ENCODE results near the gene GGT5. TPM values are rescaled to one million over a fixed set of nuclear protein-coding genes. Genes with fewer than 3 reads are reported as not detected.
"Not testable (repeated sequence)": the region's sequence is repeated elsewhere in the genome, so short reads cannot be mapped to it uniquely, and the experiment has no call there.

The GGT5 gene
- total RNA-seq, 1 donor from 2014 or later, result 2.1 TPM

GRCh38 chr22:24247564-24248344, 2.9 kb upstream of the GGT5 start:
- Histone ChIP-seq H3K36me3 (ENCODE audit: control insufficient read depth in 3 of 3, insufficient read depth in 3 of 3, low read length in 3 of 3) (no peaks in the 10 kb centered on the region), H3K4me1 (ENCODE audit: control insufficient read depth in 3 of 3, insufficient read depth in 3 of 3, low read length in 3 of 3) (peaks cover 22 to 38% (median 28%) of the 10 kb centered on the region in 3 donors), H3K27ac (ENCODE audit: low read depth, low read length) (peak overlapping the region; percentile 69), H3K9ac (ENCODE audit: low read depth in 1 of 3, low read length in 3 of 3) (peak overlapping the region in 2 of 3 donors; percentile 29 to 54), H3K9me3 (ENCODE audit: control insufficient read depth in 3 of 3, low read length in 3 of 3) (no peaks in the 10 kb centered on the region), H3K27me3 (ENCODE audit: control insufficient read depth in 3 of 3, insufficient read depth in 3 of 3, low read length in 3 of 3) (no peaks in the 10 kb centered on the region), H3K4me3 (ENCODE audit: low read length in 3 of 3) (no peak overlapping the region)

DNA sequence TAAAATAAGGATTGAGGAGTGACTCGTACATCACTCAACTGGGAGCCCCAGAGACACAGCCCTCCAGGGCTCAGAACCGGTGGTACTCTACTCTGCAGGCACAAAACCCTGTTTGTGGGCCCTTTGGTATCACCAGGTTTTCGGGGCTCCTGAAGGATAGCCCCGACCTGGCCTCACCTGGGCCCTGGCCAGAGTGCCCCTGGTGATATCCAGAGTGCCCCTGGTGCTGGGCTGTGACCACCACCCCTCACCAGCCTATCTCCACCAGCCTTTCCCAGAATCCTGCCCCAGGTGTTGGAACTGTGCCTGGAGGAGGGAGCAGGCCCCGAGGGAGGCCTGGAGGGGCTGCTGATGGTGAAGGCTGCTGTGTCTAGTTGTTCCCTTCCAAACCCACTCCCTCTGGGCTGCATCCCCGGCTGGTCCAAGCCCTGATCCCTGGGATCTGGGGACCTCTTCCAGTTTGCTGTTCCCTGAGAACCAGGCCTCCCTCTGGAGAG, 2.2 kb upstream of the GGT5 start:
- peak overlapping the region; percentile 69 for H3K27ac ChIP-seq (ENCODE audit: low read depth, low read length)
- no peaks in the 10 kb centered on the region for H3K36me3 ChIP-seq (ENCODE audit: control insufficient read depth in 3 of 3, insufficient read depth in 3 of 3, low read length in 3 of 3)
- peak overlapping the region in 2 of 3 donors; percentile 29 to 54 for H3K9ac ChIP-seq (ENCODE audit: low read depth in 1 of 3, low read length in 3 of 3)
- H3K27me3 ChIP-seq (ENCODE audit: control insufficient read depth in 3 of 3, insufficient read depth in 3 of 3, low read length in 3 of 3), result no peaks in the 10 kb centered on the region
- peaks cover 24 to 38% (median 31%) of the 10 kb centered on the region in 3 donors for H3K4me1 ChIP-seq (ENCODE audit: control insufficient read depth in 3 of 3, insufficient read depth in 3 of 3, low read length in 3 of 3)
- no peaks in the 10 kb centered on the region for H3K9me3 ChIP-seq (ENCODE audit: control insufficient read depth in 3 of 3, low read length in 3 of 3)
- no peak overlapping the region for H3K4me3 ChIP-seq (ENCODE audit: low read length in 3 of 3)

GRCh38 chr22:24245584-24246561, 991 bp upstream of the GGT5 start:
- H3K27ac ChIP-seq (ENCODE audit: low read depth, low read length), result peak overlapping the region; percentile 69
- not testable (repeated sequence) for H3K27me3 ChIP-seq (ENCODE audit: control insufficient read depth in 3 of 3, insufficient read depth in 3 of 3, low read length in 3 of 3); H3K9me3 ChIP-seq (ENCODE audit: control insufficient read depth in 3 of 3, low read length in 3 of 3); H3K36me3 ChIP-seq (ENCODE audit: control insufficient read depth in 3 of 3, insufficient read depth in 3 of 3, low read length in 3 of 3)
- H3K4me3 ChIP-seq (ENCODE audit: low read length in 3 of 3), result peak overlapping the region in 2 of 3 donors; percentile 27 to 29
- peak overlapping the region in 2 of 3 donors; percentile 6 to 25 for H3K9ac ChIP-seq (ENCODE audit: low read depth in 1 of 3, low read length in 3 of 3)
- H3K4me1 ChIP-seq (ENCODE audit: control insufficient read depth in 3 of 3, insufficient read depth in 3 of 3, low read length in 3 of 3), result peaks cover 24 to 38% (median 31%) of the 10 kb centered on the region in 3 donors

DNA sequence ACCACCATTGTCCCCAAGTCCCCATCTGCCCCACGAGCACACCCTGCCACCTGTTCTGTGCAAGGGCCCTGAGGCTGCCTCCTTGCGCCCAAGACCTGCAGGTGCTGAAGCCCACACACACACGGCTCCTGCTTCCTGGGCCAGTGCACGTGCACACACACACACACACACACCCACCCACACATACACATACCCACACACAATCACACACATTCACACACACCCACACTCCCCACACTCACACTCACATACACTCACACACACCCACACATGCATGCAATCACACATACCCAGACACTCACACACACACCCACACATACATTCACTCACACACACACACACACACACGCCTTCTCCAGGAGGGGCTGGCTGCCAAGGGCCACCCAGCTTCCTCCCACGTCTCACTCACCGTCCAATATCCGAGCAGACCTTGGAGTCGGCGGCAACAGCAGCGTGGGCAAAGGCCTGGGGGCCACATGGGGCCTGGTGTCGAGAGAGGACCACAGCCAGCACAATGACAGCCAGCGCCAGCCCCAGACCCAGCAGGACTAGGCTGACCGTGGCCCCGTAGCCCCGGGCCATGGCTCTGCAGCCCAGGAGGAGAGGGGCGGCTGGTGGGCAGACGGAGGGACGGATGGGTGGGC, 616 bp downstream of the GGT5 start:
- H3K9me3 ChIP-seq (ENCODE audit: control insufficient read depth in 3 of 3, low read length in 3 of 3), result no peaks in the 10 kb centered on the region
- H3K4me3 ChIP-seq (ENCODE audit: low read length in 3 of 3), result peak overlapping the region; percentile 43 to 57 (median 45)
- peaks cover 24 to 38% (median 31%) of the 10 kb centered on the region in 3 donors for H3K4me1 ChIP-seq (ENCODE audit: control insufficient read depth in 3 of 3, insufficient read depth in 3 of 3, low read length in 3 of 3)
- H3K27me3 ChIP-seq (ENCODE audit: control insufficient read depth in 3 of 3, insufficient read depth in 3 of 3, low read length in 3 of 3), result no peaks in the 10 kb centered on the region
- peak overlapping the region in 2 of 3 donors; percentile 43 to 54 for H3K9ac ChIP-seq (ENCODE audit: low read depth in 1 of 3, low read length in 3 of 3)
- peak overlapping the region; percentile 58 for H3K27ac ChIP-seq (ENCODE audit: low read depth, low read length)
- H3K36me3 ChIP-seq (ENCODE audit: control insufficient read depth in 3 of 3, insufficient read depth in 3 of 3, low read length in 3 of 3), result no peaks in the 10 kb centered on the region

- peak overlapping the region in 2 of 3 donors; percentile 27 to 31 for H3K4me3 ChIP-seq (ENCODE audit: low read length in 3 of 3)
- not testable (repeated sequence) for H3K9me3 ChIP-seq (ENCODE audit: control insufficient read depth in 3 of 3, low read length in 3 of 3); H3K36me3 ChIP-seq (ENCODE audit: control insufficient read depth in 3 of 3, insufficient read depth in 3 of 3, low read length in 3 of 3); H3K9ac ChIP-seq (ENCODE audit: low read depth in 1 of 3, low read length in 3 of 3); H3K27me3 ChIP-seq (ENCODE audit: control insufficient read depth in 3 of 3, insufficient read depth in 3 of 3, low read length in 3 of 3)
- H3K4me1 ChIP-seq (ENCODE audit: control insufficient read depth in 3 of 3, insufficient read depth in 3 of 3, low read length in 3 of 3), result peaks cover 24 to 38% (median 31%) of the 10 kb centered on the region in 3 donors
- peak overlapping the region; percentile 58 for H3K27ac ChIP-seq (ENCODE audit: low read depth, low read length)
These were observed 1.5 kb downstream of the GGT5 start for GRCh38 chr22:24243417-24243816.

DNA sequence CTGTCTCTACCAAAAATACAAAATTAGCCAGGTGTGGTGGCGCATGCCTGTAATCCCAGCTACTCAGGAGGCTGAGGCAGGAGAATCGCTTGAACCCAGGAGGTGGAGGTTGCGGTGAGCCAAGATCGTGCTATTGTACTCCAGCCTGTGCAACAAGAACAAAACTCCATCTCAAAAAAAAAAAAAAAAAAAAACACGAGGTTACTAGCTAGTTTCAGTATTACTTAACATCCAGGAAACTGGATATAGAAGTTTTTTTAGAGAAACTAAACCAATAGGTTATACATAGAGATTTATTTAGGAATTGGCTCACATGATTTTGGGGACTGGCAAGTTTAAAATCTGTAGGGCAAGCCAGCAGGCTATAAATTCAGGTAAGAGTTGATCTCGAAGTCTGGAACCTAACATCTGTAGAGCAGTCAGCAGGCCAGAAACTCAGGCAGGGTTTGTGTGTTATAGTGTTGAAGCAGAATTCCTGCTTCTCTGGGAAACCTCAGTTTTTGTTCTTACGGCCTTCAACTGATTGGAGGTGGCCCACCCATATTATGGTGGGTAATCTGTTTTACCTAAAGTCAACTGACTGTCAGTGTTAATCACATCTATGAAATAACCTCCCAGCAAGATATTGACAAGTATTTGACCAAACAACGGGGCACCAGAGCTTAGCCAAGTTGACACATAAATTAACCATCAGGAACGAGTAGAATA, 3.7 kb downstream of the GGT5 start:
- H3K9ac ChIP-seq (ENCODE audit: low read depth in 1 of 3, low read length in 3 of 3); H3K4me3 ChIP-seq (ENCODE audit: low read length in 3 of 3); H3K36me3 ChIP-seq (ENCODE audit: control insufficient read depth in 3 of 3, insufficient read depth in 3 of 3, low read length in 3 of 3); H3K27ac ChIP-seq (ENCODE audit: low read depth, low read length); H3K9me3 ChIP-seq (ENCODE audit: control insufficient read depth in 3 of 3, low read length in 3 of 3); H3K27me3 ChIP-seq (ENCODE audit: control insufficient read depth in 3 of 3, insufficient read depth in 3 of 3, low read length in 3 of 3): not testable (repeated sequence)
- peaks cover 16 to 25% (median 16%) of the 10 kb centered on the region in 3 donors for H3K4me1 ChIP-seq (ENCODE audit: control insufficient read depth in 3 of 3, insufficient read depth in 3 of 3, low read length in 3 of 3)

GRCh38 chr22:24240381-24240780, 4.5 kb downstream of the GGT5 start:
- Histone ChIP-seq H3K27ac (ENCODE audit: low read depth, low read length) (no peak overlapping the region), H3K9ac (ENCODE audit: low read depth in 1 of 3, low read length in 3 of 3) (no peak overlapping the region), H3K4me1 (ENCODE audit: control insufficient read depth in 3 of 3, insufficient read depth in 3 of 3, low read length in 3 of 3) (peaks cover 10 to 18% (median 14%) of the 10 kb centered on the region in 3 donors), H3K4me3 (ENCODE audit: low read length in 3 of 3) (no peak overlapping the region), H3K36me3 (ENCODE audit: control insufficient read depth in 3 of 3, insufficient read depth in 3 of 3, low read length in 3 of 3) (no peaks in the 10 kb centered on the region), H3K27me3 (ENCODE audit: control insufficient read depth in 3 of 3, insufficient read depth in 3 of 3, low read length in 3 of 3) (no peaks in the 10 kb centered on the region), H3K9me3 (ENCODE audit: control insufficient read depth in 3 of 3, low read length in 3 of 3) (no peaks in the 10 kb centered on the region)

DNA sequence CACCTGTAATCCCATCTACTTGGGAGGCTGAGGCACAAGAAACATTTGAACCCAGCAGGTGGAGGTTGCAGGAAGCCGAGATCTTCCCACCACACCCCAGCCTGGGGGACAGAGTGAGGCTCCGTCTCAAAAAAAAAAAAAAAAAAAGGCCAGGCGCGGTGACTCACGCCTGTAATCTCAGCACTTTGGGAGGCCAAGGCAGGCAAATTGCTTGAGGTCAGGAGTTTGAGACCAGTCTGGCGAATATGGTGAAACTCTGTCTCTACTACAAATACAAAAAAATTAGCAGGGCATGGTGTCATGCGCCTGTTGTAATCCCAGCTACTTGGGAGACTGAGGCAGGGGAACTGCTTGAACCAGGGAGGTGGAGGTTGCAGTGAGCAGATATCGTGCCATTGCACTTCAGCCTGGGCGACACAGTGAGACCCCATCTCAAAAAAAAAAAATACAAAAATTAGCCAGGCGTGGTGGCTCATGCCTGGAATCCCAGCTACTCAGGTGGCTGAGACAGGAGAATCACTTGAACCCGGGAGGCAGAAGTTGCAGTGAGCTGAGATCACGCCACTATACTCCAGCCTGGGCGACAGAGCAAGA, 6.7 kb downstream of the GGT5 start:
- not testable (repeated sequence) for H3K36me3 ChIP-seq (ENCODE audit: control insufficient read depth in 3 of 3, insufficient read depth in 3 of 3, low read length in 3 of 3); H3K9ac ChIP-seq (ENCODE audit: low read depth in 1 of 3, low read length in 3 of 3); H3K9me3 ChIP-seq (ENCODE audit: control insufficient read depth in 3 of 3, low read length in 3 of 3); H3K4me3 ChIP-seq (ENCODE audit: low read length in 3 of 3); H3K27ac ChIP-seq (ENCODE audit: low read depth, low read length); H3K27me3 ChIP-seq (ENCODE audit: control insufficient read depth in 3 of 3, insufficient read depth in 3 of 3, low read length in 3 of 3); H3K4me1 ChIP-seq (ENCODE audit: control insufficient read depth in 3 of 3, insufficient read depth in 3 of 3, low read length in 3 of 3)

DNA sequence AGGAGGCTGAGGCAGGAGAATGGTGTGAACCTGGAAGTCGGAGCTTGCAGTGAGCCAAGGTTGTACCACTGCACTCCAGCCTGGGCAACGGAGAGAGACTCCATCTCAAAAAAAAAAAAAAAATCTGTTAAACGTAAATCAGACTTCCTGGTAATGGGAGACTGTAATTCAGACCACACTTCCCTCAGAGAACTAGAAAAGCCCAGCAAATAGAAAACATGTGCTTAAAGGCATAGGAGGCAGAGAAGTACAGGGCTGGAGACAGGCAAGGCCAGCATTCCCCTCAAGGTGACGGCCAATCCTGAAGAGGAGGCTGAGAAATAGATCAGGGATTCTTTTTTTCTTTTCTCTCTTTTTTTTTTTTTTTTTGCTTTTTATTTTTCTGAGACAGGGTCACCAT, 8.2 kb downstream of the GGT5 start:
- Histone ChIP-seq H3K27me3 (ENCODE audit: control insufficient read depth in 3 of 3, insufficient read depth in 3 of 3, low read length in 3 of 3) (no peaks in the 10 kb centered on the region), H3K9me3 (ENCODE audit: control insufficient read depth in 3 of 3, low read length in 3 of 3) (no peaks in the 10 kb centered on the region), H3K4me1 (ENCODE audit: control insufficient read depth in 3 of 3, insufficient read depth in 3 of 3, low read length in 3 of 3) (no peaks in the 10 kb centered on the region), H3K36me3 (ENCODE audit: control insufficient read depth in 3 of 3, insufficient read depth in 3 of 3, low read length in 3 of 3) (no peaks in the 10 kb centered on the region), H3K4me3 (ENCODE audit: low read length in 3 of 3) (no peak overlapping the region), H3K9ac (ENCODE audit: low read depth in 1 of 3, low read length in 3 of 3) (no peak overlapping the region), H3K27ac (ENCODE audit: low read depth, low read length) (no peak overlapping the region)
